Peyer's patch (tissue), 4 donors: ENCODE results near the gene SLC44A3. TPM values are rescaled to one million over a fixed set of nuclear protein-coding genes. Genes with fewer than 3 reads are reported as not detected.

Source experiments
- DNase-seq, 3 donors: peaks; one replicate each; pipeline ENCODE4 v3.0.0-alpha.2; 2017 to 2019
- H3K27ac ChIP-seq, 4 donors: fragments of 200-600 bp; sonication (generic); one replicate each; pipeline ENCODE4 v1.5.1; 2016 to 2019
- H3K27me3 ChIP-seq, 2 donors: fragments of 200-600 bp; sonication (generic); one replicate each; pipeline ENCODE4 v1.5.1; 2019
- H3K36me3 ChIP-seq, 3 donors: fragments of 200-600 bp; sonication (generic); one replicate each; pipeline ENCODE4 v1.5.1; 2016 to 2019
- H3K4me1 ChIP-seq, 4 donors: fragments of 200-600 bp; sonication (generic); one replicate each; pipeline ENCODE4 v1.5.1; 2016 to 2019
- H3K4me3 ChIP-seq, 4 donors: fragments of 200-600 bp; sonication (generic); 1 replicate in 3 of 4; 2 replicates in 1 of 4; pipeline ENCODE4 v1.5.1; 2016 to 2019; ENCODE audit warnings: mild to moderate bottlenecking in 1 of 4
- H3K9me3 ChIP-seq, 4 donors: fragments of 200-600 bp; sonication (generic); one replicate each; pipeline ENCODE4 v1.5.1; 2016 to 2019; ENCODE audit warnings: mild to moderate bottlenecking in 1 of 4
- POLR2A ChIP-seq, 2 donors: fragments of 450-650 bp; IDR thresholded peaks; one replicate each; pipeline ENCODE4 v1.5.1; 2017; ENCODE audit warnings: antibody characterized with exemption in 2 of 2, mild to moderate bottlenecking in 2 of 2, moderate library complexity in 2 of 2
- total RNA-seq, 4 donors: library from RNA; depleted of rRNA; stranded (reverse); fragments of >200 nt; gene quantifications; one replicate each; pipeline ENCODE4 v1.1.0, GENCODE V29; 2016
- TF ChIP-seq, protein P1 (sequence below), 6 experiments: fragments of 450-650 bp in 4 of 6; fragments of 200-600 bp in 2 of 6; sonication (generic) in 1 of 6; IDR thresholded peaks; one replicate each; pipeline ENCODE4 v1.5.1; 2017 to 2019; ENCODE audit warnings: antibody characterized with exemption in 6 of 6, mild to moderate bottlenecking in 3 of 6, moderate library complexity in 1 of 6

The SLC44A3 gene
- total RNA-seq, 4 donors from 2014 or later, result 26.4 to 49.0 (median 40.0) TPM

DNA sequence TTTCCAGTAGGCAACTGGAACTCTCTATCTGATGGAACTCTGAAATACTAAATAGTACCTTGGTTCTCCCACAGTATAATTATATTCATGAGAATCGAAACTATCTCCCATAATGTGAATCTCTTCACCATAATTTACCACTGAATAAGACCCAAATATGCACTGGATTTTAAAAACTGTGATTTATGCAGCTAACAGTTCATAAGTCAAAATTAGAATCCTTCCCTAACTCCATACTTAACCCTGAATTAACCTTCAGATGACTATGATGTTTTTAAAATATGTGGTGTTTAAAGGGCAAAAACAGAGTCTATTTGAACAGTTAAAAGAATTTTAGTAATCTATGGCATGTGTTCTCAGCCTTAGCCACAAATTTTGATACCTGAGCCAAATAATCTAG, 22.9 kb upstream of the SLC44A3 start:
- Histone ChIP-seq H3K27me3 (no peaks in the 10 kb centered on the region), H3K4me1 (peaks cover 0 to 21% (median 1%) of the 10 kb centered on the region in 4 donors), H3K4me3 (no peak overlapping the region), H3K27ac (no peak overlapping the region), H3K36me3 (no peaks in the 10 kb centered on the region), H3K9me3 (no peaks in the 10 kb centered on the region)
- TF ChIP-seq, protein P1, sequence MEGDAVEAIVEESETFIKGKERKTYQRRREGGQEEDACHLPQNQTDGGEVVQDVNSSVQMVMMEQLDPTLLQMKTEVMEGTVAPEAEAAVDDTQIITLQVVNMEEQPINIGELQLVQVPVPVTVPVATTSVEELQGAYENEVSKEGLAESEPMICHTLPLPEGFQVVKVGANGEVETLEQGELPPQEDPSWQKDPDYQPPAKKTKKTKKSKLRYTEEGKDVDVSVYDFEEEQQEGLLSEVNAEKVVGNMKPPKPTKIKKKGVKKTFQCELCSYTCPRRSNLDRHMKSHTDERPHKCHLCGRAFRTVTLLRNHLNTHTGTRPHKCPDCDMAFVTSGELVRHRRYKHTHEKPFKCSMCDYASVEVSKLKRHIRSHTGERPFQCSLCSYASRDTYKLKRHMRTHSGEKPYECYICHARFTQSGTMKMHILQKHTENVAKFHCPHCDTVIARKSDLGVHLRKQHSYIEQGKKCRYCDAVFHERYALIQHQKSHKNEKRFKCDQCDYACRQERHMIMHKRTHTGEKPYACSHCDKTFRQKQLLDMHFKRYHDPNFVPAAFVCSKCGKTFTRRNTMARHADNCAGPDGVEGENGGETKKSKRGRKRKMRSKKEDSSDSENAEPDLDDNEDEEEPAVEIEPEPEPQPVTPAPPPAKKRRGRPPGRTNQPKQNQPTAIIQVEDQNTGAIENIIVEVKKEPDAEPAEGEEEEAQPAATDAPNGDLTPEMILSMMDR (IDR thresholded peaks at IDR 0.05), result no peak
- TF ChIP-seq POLR2A (IDR thresholded peaks at IDR 0.05), result no peak
- no peak for DNase-seq

DNA sequence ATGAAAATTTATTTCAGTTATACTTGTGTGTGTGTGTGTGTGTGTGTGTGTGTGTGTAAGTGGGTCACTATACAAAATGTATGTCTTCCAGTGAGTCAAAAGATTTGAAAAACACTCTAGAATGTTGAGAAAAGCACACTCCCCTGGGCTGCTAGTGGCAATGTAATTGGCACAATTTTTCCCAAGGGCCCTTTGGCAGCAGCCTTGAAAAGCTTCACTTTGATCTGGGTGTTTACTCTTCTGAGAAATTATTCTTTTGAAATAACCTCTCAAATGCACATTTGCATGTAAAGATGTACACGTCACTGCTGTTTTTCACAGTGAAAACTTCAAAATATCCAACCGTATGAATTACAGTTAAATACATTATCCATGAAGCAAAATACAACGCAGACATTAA, 22.1 kb upstream of the SLC44A3 start:
- TF ChIP-seq POLR2A (IDR thresholded peaks at IDR 0.05), result no peak
- TF ChIP-seq, protein P1 (IDR thresholded peaks at IDR 0.05), result no peak
- no peak overlapping the region for H3K27ac ChIP-seq
- H3K4me1 ChIP-seq, result peaks cover 0 to 25% (median 2%) of the 10 kb centered on the region in 4 donors
- DNase-seq, result no peak
- no peaks in the 10 kb centered on the region for H3K27me3 ChIP-seq
- no peak overlapping the region for H3K4me3 ChIP-seq
- H3K9me3 ChIP-seq, result no peaks in the 10 kb centered on the region
- no peaks in the 10 kb centered on the region for H3K36me3 ChIP-seq

DNA sequence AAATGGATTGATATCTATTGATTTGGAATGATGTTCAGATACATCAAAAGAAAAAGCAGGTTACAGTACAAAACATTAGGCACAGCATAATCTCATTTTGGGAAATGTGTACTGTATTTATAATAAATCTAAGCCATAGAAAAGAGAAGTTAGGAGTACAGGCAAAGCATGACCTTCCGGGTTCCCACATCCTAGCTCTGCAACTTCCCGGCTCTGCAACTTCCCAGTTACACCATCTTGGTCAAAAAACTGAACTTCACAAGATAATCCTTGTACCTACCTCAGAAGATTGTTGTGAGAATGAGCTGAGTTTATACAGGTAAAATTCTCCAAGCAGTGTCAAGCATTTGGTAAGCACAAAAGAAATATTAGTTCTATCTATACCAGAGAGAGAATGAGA, 21.7 kb upstream of the SLC44A3 start:
- H3K4me1 ChIP-seq, result peaks cover 0 to 28% (median 2%) of the 10 kb centered on the region in 4 donors
- TF ChIP-seq, protein P1 (IDR thresholded peaks at IDR 0.05), result no peak
- no peak for TF ChIP-seq POLR2A (IDR thresholded peaks at IDR 0.05)
- DNase-seq, result no peak

DNA sequence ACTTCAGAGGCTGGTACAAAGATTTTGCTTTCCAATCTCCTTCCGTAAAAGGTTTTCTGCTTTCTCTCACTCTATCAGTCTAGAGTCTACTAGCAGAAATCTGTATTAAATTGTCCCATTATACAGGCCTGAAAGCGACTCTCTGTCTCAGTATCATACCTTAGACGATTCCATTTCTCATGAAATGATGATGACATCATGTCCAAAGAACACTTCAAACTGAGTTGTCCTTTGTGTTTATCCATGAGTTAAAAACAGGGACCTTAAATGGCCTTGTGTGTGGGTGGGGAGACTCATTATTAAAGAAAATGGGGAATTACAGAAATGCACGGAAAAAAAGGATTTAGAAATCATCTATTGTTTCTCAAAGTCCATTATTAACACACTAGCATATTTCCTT, 21.0 kb upstream of the SLC44A3 start:
- Histone ChIP-seq H3K36me3 (no peaks in the 10 kb centered on the region), H3K4me1 (peaks cover 0 to 30% (median 2%) of the 10 kb centered on the region in 4 donors), H3K9me3 (no peaks in the 10 kb centered on the region), H3K4me3 (no peak overlapping the region), H3K27me3 (no peaks in the 10 kb centered on the region), H3K27ac (no peak overlapping the region)
- TF ChIP-seq POLR2A (IDR thresholded peaks at IDR 0.05), result no peak
- TF ChIP-seq, protein P1 (IDR thresholded peaks at IDR 0.05), result no peak
- DNase-seq, result no peak

More for the DNA sequence above, 21.7 kb upstream of the SLC44A3 start:
- no peak overlapping the region for H3K4me3 ChIP-seq
- no peaks in the 10 kb centered on the region for H3K36me3 ChIP-seq
- H3K27me3 ChIP-seq, result no peaks in the 10 kb centered on the region
- H3K27ac ChIP-seq, result no peak overlapping the region
- H3K9me3 ChIP-seq, result no peaks in the 10 kb centered on the region

DNA sequence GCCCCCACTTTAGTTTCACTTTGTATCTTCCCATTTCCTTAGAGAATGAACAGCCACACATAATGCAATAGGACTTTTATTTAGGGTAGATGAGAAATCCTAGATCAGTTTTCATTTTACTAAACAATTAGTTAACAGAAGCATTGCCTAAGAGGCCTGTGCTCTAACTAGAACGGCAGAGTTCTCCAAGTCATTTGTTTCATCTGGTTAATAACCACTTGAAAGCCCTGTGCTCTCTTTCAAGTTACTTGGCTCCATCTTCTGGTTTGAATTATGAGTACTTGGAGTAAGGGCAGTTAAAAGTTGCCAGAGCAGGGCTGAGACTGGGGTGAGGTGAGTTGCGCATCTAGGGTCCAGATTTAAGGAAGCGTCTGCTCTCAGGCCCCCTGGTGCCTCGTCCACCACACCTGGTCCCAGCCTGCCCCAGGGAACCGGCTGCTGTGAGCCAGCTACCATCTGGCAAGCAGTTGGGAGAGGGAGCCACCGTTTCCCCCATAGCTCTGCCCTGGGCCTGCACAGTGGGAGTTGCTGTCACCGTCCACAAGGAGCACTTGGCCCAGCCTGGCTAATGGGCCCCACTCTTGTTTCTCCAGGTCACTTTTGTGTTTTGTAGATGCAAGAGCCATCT, 18.1 kb upstream of the SLC44A3 start:
- Histone ChIP-seq H3K9me3 (no peaks in the 10 kb centered on the region), H3K4me3 (peak overlapping the region in 2 of 4 donors; percentile 8 to 18), H3K27me3 (no peaks in the 10 kb centered on the region), H3K36me3 (no peaks in the 10 kb centered on the region), H3K27ac (peak overlapping the region; percentile 32 to 64 (median 46)), H3K4me1 (peaks cover 0 to 41% (median 2%) of the 10 kb centered on the region in 4 donors)
- peak in 1 of 3 donors; percentile 58 for DNase-seq
- TF ChIP-seq, protein P1 (IDR thresholded peaks at IDR 0.05), result peak in 4 of 6 experiments; percentile 33 to 77 (median 66)
- no peak for TF ChIP-seq POLR2A (IDR thresholded peaks at IDR 0.05)
